WTC11 (cell line): ENCODE data around the gene FER. TPM values are rescaled to one million over a fixed set of nuclear protein-coding genes. Genes with fewer than 3 reads are reported as not detected.

ENCODE experiments used
- ATAC-seq: fragments of 200-7000 bp; cut with Tn5 transposase; 2 replicates; pipeline ENCODE4 v1.10.0; 2021; ENCODE audit warnings: mild to moderate bottlenecking, moderate library complexity
- CTCF ChIA-PET: fragments of 300-600 bp; sonication (Branson Sonifier 250); formaldehyde crosslinking; loops from one replicate; lab custom pipeline; 2021; ENCODE audit warnings: antibody characterized with exemption; lab: Charles Lee
- POLR2A ChIA-PET: fragments of 350-600 bp; sonication (Branson Sonifier 250); formaldehyde crosslinking; loops from one replicate; lab custom pipeline; 2021; ENCODE audit warnings: antibody characterized with exemption; lab: Charles Lee
- DNase-seq: peaks from one replicate; pipeline ENCODE4 v3.0.0; 2021; ENCODE audit warnings: low spot score
- H3K27ac Mint-ChIP-seq: 2 replicates; pipeline ENCODE4 v1.8.0; 2021; ENCODE audit warnings: mixed read lengths
- H3K27me3 Mint-ChIP-seq: 2 replicates; pipeline ENCODE4 v1.8.0; 2021; ENCODE audit warnings: low read depth, mild to moderate bottlenecking, moderate library complexity, mixed read lengths
- H3K36me3 Mint-ChIP-seq: 2 replicates; pipeline ENCODE4 v1.8.0; 2021; ENCODE audit warnings: mixed read lengths
- H3K4me1 Mint-ChIP-seq: 2 replicates; pipeline ENCODE4 v1.8.0; 2022; ENCODE audit warnings: mixed read lengths
- H3K4me3 Mint-ChIP-seq: 2 replicates; pipeline ENCODE4 v1.8.0; 2021; ENCODE audit warnings: mild to moderate bottlenecking, moderate library complexity, mixed read lengths
- H3K9me3 Mint-ChIP-seq: 2 replicates; pipeline ENCODE4 v1.8.0; 2021; ENCODE audit warnings: mixed read lengths
- AR ChIP-seq: fragments of 250-450 bp; sonication (Bioruptor Pico); IDR thresholded peaks from 2 replicates; pipeline ENCODE4 v1.9.0; 2021; ENCODE audit warnings: mild to moderate bottlenecking
- ATF3 ChIP-seq: sonication (generic); formaldehyde crosslinking; conservative IDR thresholded peaks from 2 replicates; pipeline ENCODE4 v1.8.1; 2022; ENCODE audit warnings: mild to moderate bottlenecking, missing genetic modification reagents
- ATF6 ChIP-seq: sonication (generic); formaldehyde crosslinking; IDR thresholded peaks from 2 replicates; pipeline ENCODE4 v1.8.1; 2023; ENCODE audit warnings: mild to moderate bottlenecking, missing genetic modification reagents
- CBFB ChIP-seq: sonication (generic); formaldehyde crosslinking; IDR thresholded peaks from 2 replicates; pipeline ENCODE4 v1.8.1; 2022; ENCODE audit warnings: mild to moderate bottlenecking, low read depth, missing genetic modification reagents
- CDX4 ChIP-seq: fragments of 250-450 bp; sonication (Bioruptor Pico); IDR thresholded peaks from 2 replicates; pipeline ENCODE4 v1.9.0; 2021; ENCODE audit warnings: moderate library complexity, mild to moderate bottlenecking, inconsistent platforms, borderline replicate concordance
- CREB1 ChIP-seq: sonication (generic); formaldehyde crosslinking; IDR thresholded peaks from 2 replicates; pipeline ENCODE4 v1.8.0; 2023; ENCODE audit warnings: mild to moderate bottlenecking, missing genetic modification reagents
- EMX1 ChIP-seq: fragments of 250-450 bp; sonication (Bioruptor Pico); IDR thresholded peaks from 2 replicates; pipeline ENCODE4 v1.8.0; 2021; ENCODE audit warnings: mild to moderate bottlenecking
- ETV6 ChIP-seq: sonication (generic); formaldehyde crosslinking; IDR thresholded peaks from 2 replicates; pipeline ENCODE4 v1.8.1; 2022; ENCODE audit warnings: mild to moderate bottlenecking, missing genetic modification reagents
- FOXJ3 ChIP-seq: sonication (generic); formaldehyde crosslinking; IDR thresholded peaks from 2 replicates; pipeline ENCODE4 v1.9.0; 2021; ENCODE audit warnings: missing genetic modification reagents, mild to moderate bottlenecking, borderline replicate concordance
- FOXK1 ChIP-seq: sonication (generic); formaldehyde crosslinking; IDR thresholded peaks from 2 replicates; pipeline ENCODE4 v1.8.0; 2022; ENCODE audit warnings: mild to moderate bottlenecking, moderate library complexity, missing genetic modification reagents
- FOXP1 ChIP-seq: sonication (generic); formaldehyde crosslinking; IDR thresholded peaks from 2 replicates; pipeline ENCODE4 v1.8.0; 2022; ENCODE audit warnings: missing genetic modification reagents, mild to moderate bottlenecking, moderate library complexity, borderline replicate concordance
- GABPB1 ChIP-seq: sonication (generic); formaldehyde crosslinking; IDR thresholded peaks from 2 replicates; pipeline ENCODE4 v1.8.1; 2023; ENCODE audit warnings: mild to moderate bottlenecking, missing genetic modification reagents
- KAT7 ChIP-seq: sonication (generic); formaldehyde crosslinking; IDR thresholded peaks from 2 replicates; pipeline ENCODE4 v1.8.1; 2023; ENCODE audit warnings: missing genetic modification reagents, mild to moderate bottlenecking, borderline replicate concordance
- MAX ChIP-seq: sonication (generic); formaldehyde crosslinking; IDR thresholded peaks from 2 replicates; pipeline ENCODE4 v1.8.0; 2022; ENCODE audit warnings: mild to moderate bottlenecking, missing genetic modification reagents
- MYBL2 ChIP-seq: sonication (generic); formaldehyde crosslinking; IDR thresholded peaks from 2 replicates; pipeline ENCODE4 v1.8.1; 2023; ENCODE audit warnings: mild to moderate bottlenecking, moderate library complexity, missing genetic modification reagents
- NFATC4 ChIP-seq: fragments of 250-450 bp; sonication (Bioruptor Pico); IDR thresholded peaks from 2 replicates; pipeline ENCODE4 v1.9.0; 2021; ENCODE audit warnings: mild to moderate bottlenecking
- NFYB ChIP-seq: sonication (generic); formaldehyde crosslinking; conservative IDR thresholded peaks from 2 replicates; pipeline ENCODE4 v1.8.0; 2022; ENCODE audit warnings: low read depth, missing genetic modification reagents
- RORB ChIP-seq: fragments of 250-450 bp; sonication (Bioruptor Pico); IDR thresholded peaks from 2 replicates; pipeline ENCODE4 v1.9.0; 2021; ENCODE audit warnings: mild to moderate bottlenecking
- SMAD4 ChIP-seq: sonication (generic); formaldehyde crosslinking; IDR thresholded peaks from 2 replicates; pipeline ENCODE4 v1.8.0; 2022; ENCODE audit warnings: mild to moderate bottlenecking, missing genetic modification reagents
- TCF7 ChIP-seq: sonication (generic); formaldehyde crosslinking; IDR thresholded peaks from 2 replicates; pipeline ENCODE4 v1.8.0; 2022; ENCODE audit warnings: mild to moderate bottlenecking, low read depth, missing genetic modification reagents, moderate library complexity
- TEAD1 ChIP-seq: sonication (generic); formaldehyde crosslinking; IDR thresholded peaks from 2 replicates; pipeline ENCODE4 v1.8.0; 2022; ENCODE audit warnings: mild to moderate bottlenecking, missing genetic modification reagents
- TEAD4 ChIP-seq: sonication (generic); formaldehyde crosslinking; IDR thresholded peaks from 2 replicates; pipeline ENCODE4 v1.8.0; 2022; ENCODE audit warnings: mild to moderate bottlenecking, missing genetic modification reagents
- TP53 ChIP-seq: sonication (generic); formaldehyde crosslinking; IDR thresholded peaks from 2 replicates; pipeline ENCODE4 v1.8.1; 2023; ENCODE audit warnings: mild to moderate bottlenecking, missing genetic modification reagents
- USF1 ChIP-seq: sonication (generic); formaldehyde crosslinking; IDR thresholded peaks from 2 replicates; pipeline ENCODE4 v1.8.0; 2022; ENCODE audit warnings: mild to moderate bottlenecking, missing genetic modification reagents
- ZMAT4 ChIP-seq: fragments of 250-450 bp; sonication (Bioruptor Pico); IDR thresholded peaks from 2 replicates; pipeline ENCODE4 v1.9.0; 2021; ENCODE audit warnings: mild to moderate bottlenecking
- ZNF671 ChIP-seq: fragments of 250-450 bp; sonication (Bioruptor Pico); IDR thresholded peaks from 2 replicates; pipeline ENCODE4 v1.8.0; 2021; ENCODE audit warnings: mild to moderate bottlenecking
- total RNA-seq: library from RNA; stranded (reverse); gene quantifications from 3 replicates; pipeline ENCODE4 v1.2.3, GENCODE V29; 2021

Gene FER
- total RNA-seq, 1 experiment from 2014 or later = 13.8 TPM

- CTCF ChIA-PET = no interaction called here
- DNase-seq (no peak), ATAC-seq (no peak)
- H3K4me1 Mint-ChIP-seq = peaks cover 33% of the 10 kb centered on the region
- H3K27me3 Mint-ChIP-seq = no peaks in the 10 kb centered on the region
- TF ChIP-seq FOXK1 (CRISPR knock-in tag) (no peak), RORB (CRISPR knock-in tag) (no peak), ETV6 (no peak), ATF3 (CRISPR knock-in tag) (no peak), TEAD1 (CRISPR knock-in tag) (no peak), TEAD4 (CRISPR knock-in tag) (no peak), GABPB1 (no peak), TP53 (no peak), ATF6 (CRISPR knock-in tag) (no peak), MAX (CRISPR knock-in tag) (no peak), ZNF671 (CRISPR knock-in tag) (no peak), SMAD4 (no peak), CDX4 (no peak), ZMAT4 (CRISPR knock-in tag) (no peak), TCF7 (CRISPR knock-in tag) (no peak)
- H3K36me3 Mint-ChIP-seq = peaks cover 6% of the 10 kb centered on the region
- H3K4me3 Mint-ChIP-seq = peak overlapping the region; percentile 87
- peaks cover 4% of the 10 kb centered on the region for H3K9me3 Mint-ChIP-seq
- POLR2A ChIA-PET = no interaction called here
- peak overlapping the region; percentile 94 for H3K27ac Mint-ChIP-seq
These were observed 455 bp upstream of the FER start for GRCh38 chr5:108747111-108747773.

GRCh38 chr5:108748401-108749127, 867 bp downstream of the FER start:
- Mint-ChIP-seq H3K4me3 (peak overlapping the region; percentile 87), H3K9me3 (no peaks in the 10 kb centered on the region), H3K27ac (peak overlapping the region; percentile 94), H3K4me1 (peaks cover 29% of the 10 kb centered on the region), H3K27me3 (no peaks in the 10 kb centered on the region), H3K36me3 (no peaks in the 10 kb centered on the region)
- CTCF ChIA-PET = interaction anchor here (0.5 to 1.0 kb wide), 4 partner anchors 9 to 61 kb away, joined by 3 to 4 read pairs (median 3); no protein-coding TSS in a partner anchor
- POLR2A ChIA-PET = interaction anchor here (0.6 to 2.9 kb wide), 12 partner anchors 16 to 941 kb away, joined by 3 to 54 read pairs (median 4); partner anchors contain the start of genes FBXL17, MAN2A1 and PJA2
- ATAC-seq (peak; percentile 91), DNase-seq (peak; percentile 99)
- TF ChIP-seq CDX4 (no peak), AR (no peak; the same call in 1 of the 2 replicates), CREB1 (CRISPR knock-in tag) (no peak; the same call in 1 of the 2 replicates), EMX1 (CRISPR knock-in tag) (0 out of 2 replicates have a peak, but pooled peaks have one; percentile 34), FOXJ3 (CRISPR knock-in tag) (no peak), KAT7 (0 out of 2 replicates have a peak, but pooled peaks have one; percentile 22), TEAD4 (CRISPR knock-in tag) (peak; percentile 61; the same call in 1 of the 2 replicates), NFYB (CRISPR knock-in tag) (peak; percentile 91), FOXP1 (CRISPR knock-in tag) (peak; percentile 94), USF1 (CRISPR knock-in tag) (peak; percentile 96), CBFB (CRISPR knock-in tag) (peak; percentile 7; the same call in 1 of the 2 replicates), NFATC4 (CRISPR knock-in tag) (peak; percentile 73; the same call in 1 of the 2 replicates), MAX (CRISPR knock-in tag) (peak; percentile 54; the same call in 1 of the 2 replicates), MYBL2 (peak; percentile 61; the same call in 1 of the 2 replicates)
